ENCODE data around the gene TAS2R16. TPM values are rescaled to one million over a fixed set of nuclear protein-coding genes. Genes with fewer than 3 reads are reported as not detected.

TAS2R16 gene
- total and polyA plus RNA-seq, 2 experiments from 2014 or later: not detected

DNA sequence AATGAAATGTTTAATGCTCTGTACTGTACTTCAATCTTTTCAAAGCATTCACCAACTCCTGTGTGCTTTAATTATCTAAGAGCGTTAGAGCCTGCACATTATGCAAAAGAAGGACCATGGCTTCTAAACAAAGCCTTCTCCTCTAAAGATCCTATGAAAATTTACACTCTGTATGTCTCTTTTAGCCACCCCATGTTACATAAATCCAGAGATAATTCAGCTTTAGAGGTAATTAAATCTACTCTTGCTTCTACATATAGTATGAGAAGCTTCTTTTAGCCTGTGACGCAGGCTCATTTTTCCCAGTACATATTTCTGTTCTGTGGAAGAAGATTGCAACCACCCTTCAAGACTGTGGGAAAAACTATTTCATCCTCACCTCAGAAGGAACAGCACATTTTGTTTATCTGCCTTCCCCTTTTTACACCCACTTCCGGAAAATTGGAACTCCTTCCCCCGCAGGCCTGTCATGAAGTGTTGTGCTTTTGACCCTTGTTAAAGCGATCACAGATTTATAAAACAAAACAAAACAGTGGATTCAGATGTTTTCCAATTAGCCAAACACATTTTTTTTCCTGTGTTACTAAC lies 8.1 kb upstream of the TAS2R16 start:
- no peak for TF ChIP-seq EZH2phosphoT487 (IDR thresholded peaks at IDR 0.05; ENCODE audit: insufficient read depth, low read depth)
- no peak for TF ChIP-seq EZH2 (IDR thresholded peaks at IDR 0.05; ENCODE audit: insufficient read depth, poor library complexity, severe bottlenecking)
- 29 to 31% methylated on average over 5 of the region's 5 CpGs for WGBS, 2 experiments (ENCODE audit: low coverage in 1 of 2, low lambda C conversion rate in 2 of 2, missing lambda C conversion rate in 2 of 2)
- Histone ChIP-seq H3K79me2 (ENCODE audit: insufficient read depth) (no peaks in the 10 kb centered on the region), H2AFZ (no peak overlapping the region), H3K4me1 (ENCODE audit: insufficient read depth) (no peaks in the 10 kb centered on the region), H3K27me3 (replicated peaks; ENCODE audit: insufficient read depth) (no peaks in the 10 kb centered on the region), H4K20me1 (ENCODE audit: insufficient read depth) (no peaks in the 10 kb centered on the region), H3K4me3 (no peak overlapping the region), H3K9me3 (ENCODE audit: low read depth) (no peaks in the 10 kb centered on the region), H3K36me3 (ENCODE audit: low read depth) (no peaks in the 10 kb centered on the region), H3F3A (ENCODE audit: insufficient read depth) (no peaks in the 10 kb centered on the region), H3K9me2 (ENCODE audit: insufficient read depth) (no peaks in the 10 kb centered on the region), H3K4me2 (ENCODE audit: unreplicated experiment) (no peak overlapping the region), H3K27ac (no peak overlapping the region), H3K9ac (no peak overlapping the region)
- DNase-seq: no peak
- in situ Hi-C loops (cut with MboI): no loop called here

- H2AFZ ChIP-seq: no peak overlapping the region
- no peaks in the 10 kb centered on the region for H3K27me3 ChIP-seq (replicated peaks; ENCODE audit: insufficient read depth)
- TF ChIP-seq EZH2phosphoT487 (IDR thresholded peaks at IDR 0.05; ENCODE audit: insufficient read depth, low read depth): no peak
- TF ChIP-seq EZH2 (IDR thresholded peaks at IDR 0.05; ENCODE audit: insufficient read depth, poor library complexity, severe bottlenecking): no peak
- no peaks in the 10 kb centered on the region for H3K9me3 ChIP-seq (ENCODE audit: low read depth)
- no peak overlapping the region for H3K4me2 ChIP-seq (ENCODE audit: unreplicated experiment)
- H3K36me3 ChIP-seq (ENCODE audit: low read depth): no peaks in the 10 kb centered on the region
- in situ Hi-C loops (cut with MboI): no loop called here
- 36 to 40% methylated on average over 2 of the region's 2 CpGs for WGBS, 2 experiments (ENCODE audit: low coverage in 1 of 2, low lambda C conversion rate in 2 of 2, missing lambda C conversion rate in 2 of 2)
- H3K79me2 ChIP-seq (ENCODE audit: insufficient read depth): no peaks in the 10 kb centered on the region
- H3K4me3 ChIP-seq: no peak overlapping the region
- no peak overlapping the region for H3K9ac ChIP-seq
- DNase-seq: no peak
- H4K20me1 ChIP-seq (ENCODE audit: insufficient read depth): no peaks in the 10 kb centered on the region
- H3F3A ChIP-seq (ENCODE audit: insufficient read depth): no peaks in the 10 kb centered on the region
- no peaks in the 10 kb centered on the region for H3K4me1 ChIP-seq (ENCODE audit: insufficient read depth)
- no peak overlapping the region for H3K27ac ChIP-seq
- no peaks in the 10 kb centered on the region for H3K9me2 ChIP-seq (ENCODE audit: insufficient read depth)
Measured at GRCh38 chr7:122989577-122989976, 5.9 kb downstream of the TAS2R16 start.

DNA sequence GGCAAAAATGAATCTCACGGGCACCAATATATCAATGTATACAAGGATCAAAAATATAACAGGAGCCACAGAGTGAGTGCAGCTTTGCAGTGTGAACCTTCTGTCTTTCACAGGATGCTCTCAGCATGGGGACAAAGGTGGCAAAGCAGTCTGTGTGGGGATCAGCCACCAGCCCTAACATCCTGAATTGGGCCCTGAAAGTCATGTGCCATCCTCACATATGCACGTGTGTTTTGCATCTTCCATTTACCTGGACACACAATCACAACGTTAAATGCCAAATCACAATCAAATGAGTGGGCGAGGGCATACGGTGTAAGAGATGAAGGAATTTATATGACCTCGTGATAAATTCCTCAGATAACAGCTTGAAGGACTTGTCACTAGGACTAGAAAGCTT lies 6.5 kb downstream of the TAS2R16 start:
- TF ChIP-seq EZH2 (IDR thresholded peaks at IDR 0.05; ENCODE audit: insufficient read depth, poor library complexity, severe bottlenecking): no peak
- no peak for TF ChIP-seq EZH2phosphoT487 (IDR thresholded peaks at IDR 0.05; ENCODE audit: insufficient read depth, low read depth)
- in situ Hi-C loops (cut with MboI): no loop called here

DNA sequence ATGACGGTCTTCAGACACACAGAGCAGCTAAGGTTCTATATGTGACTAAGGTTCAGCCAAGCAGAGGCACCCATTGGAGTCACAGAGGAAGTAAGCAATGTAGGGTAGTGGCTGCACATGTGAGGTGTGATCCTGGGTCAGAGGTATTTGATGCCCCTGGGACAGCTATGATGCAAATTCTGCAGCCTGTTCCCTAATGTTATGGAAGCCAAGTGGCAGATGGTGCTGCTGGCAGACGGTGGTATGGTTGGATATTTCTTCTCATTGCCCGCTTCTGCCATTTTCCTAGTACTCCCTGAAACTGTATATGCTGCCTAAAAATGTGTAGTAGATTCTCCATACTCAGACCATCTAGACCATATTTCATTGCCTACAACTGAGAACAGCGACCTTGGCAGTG lies 7.2 kb downstream of the TAS2R16 start:
- no peaks in the 10 kb centered on the region for H3K4me1 ChIP-seq (ENCODE audit: insufficient read depth)
- H3K4me2 ChIP-seq (ENCODE audit: unreplicated experiment): no peak overlapping the region
- no peak overlapping the region for H3K27ac ChIP-seq
- H3K9me3 ChIP-seq (ENCODE audit: low read depth): no peaks in the 10 kb centered on the region
- no peak overlapping the region for H3K4me3 ChIP-seq
- WGBS, 2 experiments (ENCODE audit: low coverage in 1 of 2, low lambda C conversion rate in 2 of 2, missing lambda C conversion rate in 2 of 2): 6 to 10% methylated on average over 4 of the region's 4 CpGs
- H2AFZ ChIP-seq: no peak overlapping the region
- in situ Hi-C loops (cut with MboI): no loop called here
- no peaks in the 10 kb centered on the region for H3K27me3 ChIP-seq (replicated peaks; ENCODE audit: insufficient read depth)
- no peak for DNase-seq
- TF ChIP-seq EZH2 (IDR thresholded peaks at IDR 0.05; ENCODE audit: insufficient read depth, poor library complexity, severe bottlenecking): no peak
- no peak for TF ChIP-seq EZH2phosphoT487 (IDR thresholded peaks at IDR 0.05; ENCODE audit: insufficient read depth, low read depth)
- H3K9ac ChIP-seq: no peak overlapping the region
- no peaks in the 10 kb centered on the region for H4K20me1 ChIP-seq (ENCODE audit: insufficient read depth)
- H3K9me2 ChIP-seq (ENCODE audit: insufficient read depth): no peaks in the 10 kb centered on the region
- no peaks in the 10 kb centered on the region for H3K36me3 ChIP-seq (ENCODE audit: low read depth)
- no peaks in the 10 kb centered on the region for H3K79me2 ChIP-seq (ENCODE audit: insufficient read depth)
- no peaks in the 10 kb centered on the region for H3F3A ChIP-seq (ENCODE audit: insufficient read depth)

More for the DNA sequence above, 6.5 kb downstream of the TAS2R16 start:
- no peaks in the 10 kb centered on the region for H3K27me3 ChIP-seq (replicated peaks; ENCODE audit: insufficient read depth)
- H3K27ac ChIP-seq: no peak overlapping the region
- H3K4me3 ChIP-seq: no peak overlapping the region
- WGBS, 2 experiments (ENCODE audit: low coverage in 1 of 2, low lambda C conversion rate in 2 of 2, missing lambda C conversion rate in 2 of 2): 13 to 16% methylated on average over 6 of the region's 6 CpGs
- no peaks in the 10 kb centered on the region for H4K20me1 ChIP-seq (ENCODE audit: insufficient read depth)
- no peak overlapping the region for H3K4me2 ChIP-seq (ENCODE audit: unreplicated experiment)
- H3K9me2 ChIP-seq (ENCODE audit: insufficient read depth): no peaks in the 10 kb centered on the region
- H2AFZ ChIP-seq: no peak overlapping the region
- H3F3A ChIP-seq (ENCODE audit: insufficient read depth): no peaks in the 10 kb centered on the region
- DNase-seq: no peak
- no peaks in the 10 kb centered on the region for H3K36me3 ChIP-seq (ENCODE audit: low read depth)
- no peak overlapping the region for H3K9ac ChIP-seq
- H3K4me1 ChIP-seq (ENCODE audit: insufficient read depth): no peaks in the 10 kb centered on the region
- no peaks in the 10 kb centered on the region for H3K79me2 ChIP-seq (ENCODE audit: insufficient read depth)
- H3K9me3 ChIP-seq (ENCODE audit: low read depth): no peaks in the 10 kb centered on the region

GRCh38 chr7:122987463-122987862 lies 8.0 kb downstream of the TAS2R16 start:
- H3K36me3 ChIP-seq (ENCODE audit: low read depth): no peaks in the 10 kb centered on the region
- H3K4me1 ChIP-seq (ENCODE audit: insufficient read depth): no peaks in the 10 kb centered on the region
- DNase-seq: no peak
- WGBS, 2 experiments (ENCODE audit: low coverage in 1 of 2, low lambda C conversion rate in 2 of 2, missing lambda C conversion rate in 2 of 2): 25 to 35% methylated on average over 2 of the region's 2 CpGs
- H4K20me1 ChIP-seq (ENCODE audit: insufficient read depth): no peaks in the 10 kb centered on the region
- H3K9ac ChIP-seq: no peak overlapping the region
- H3K9me3 ChIP-seq (ENCODE audit: low read depth): no peaks in the 10 kb centered on the region
- H3K27ac ChIP-seq: no peak overlapping the region
- no peak overlapping the region for H3K4me2 ChIP-seq (ENCODE audit: unreplicated experiment)
- no peak for TF ChIP-seq EZH2 (IDR thresholded peaks at IDR 0.05; ENCODE audit: insufficient read depth, poor library complexity, severe bottlenecking)
- TF ChIP-seq EZH2phosphoT487 (IDR thresholded peaks at IDR 0.05; ENCODE audit: insufficient read depth, low read depth): no peak
- in situ Hi-C loops (cut with MboI): no loop called here
- no peaks in the 10 kb centered on the region for H3K27me3 ChIP-seq (replicated peaks; ENCODE audit: insufficient read depth)
- no peak overlapping the region for H3K4me3 ChIP-seq
- H3K9me2 ChIP-seq (ENCODE audit: insufficient read depth): no peaks in the 10 kb centered on the region
- H3K79me2 ChIP-seq (ENCODE audit: insufficient read depth): no peaks in the 10 kb centered on the region
- no peaks in the 10 kb centered on the region for H3F3A ChIP-seq (ENCODE audit: insufficient read depth)
- H2AFZ ChIP-seq: no peak overlapping the region
